Activated CD8-positive, alpha-beta memory T cell treated with anti-CD3 and anti-CD28 coated beads, Interleukin-2, amount 50 U/mL, for 24 hours (primary cell): Measurements from ENCODE around the gene FGFBP1.

Experiments
- DNase-seq: peaks from one replicate; pipeline ENCODE4 v3.0.0-alpha.2; 2020; ENCODE audit errors: extremely low read depth

The FGFBP1 gene

GRCh38 chr4:15912961-15913630 is 25.4 kb downstream of the FGFBP1 start:
- DNase-seq: no peak

GRCh38 chr4:15912236-15912635 is 26.3 kb downstream of the FGFBP1 start:
- no peak for DNase-seq

GRCh38 chr4:15910155-15910940 is 28.2 kb downstream of the FGFBP1 start:
- DNase-seq: no peak

GRCh38 chr4:15907430-15907829 is 31.1 kb downstream of the FGFBP1 start:
- no peak for DNase-seq

GRCh38 chr4:15906020-15906443 is 32.5 kb downstream of the FGFBP1 start:
- DNase-seq: no peak

GRCh38 chr4:15902746-15903145 is 35.8 kb downstream of the FGFBP1 start:
- no peak for DNase-seq

- DNase-seq: no peak
Measured at GRCh38 chr4:15901998-15902397, 36.5 kb downstream of the FGFBP1 start.

- DNase-seq: no peak
Measured at GRCh38 chr4:15901007-15901406, 37.5 kb downstream of the FGFBP1 start.

- no peak for DNase-seq
Measured at GRCh38 chr4:15899511-15899910, 39.0 kb downstream of the FGFBP1 start.

GRCh38 chr4:15898902-15899301 is 39.6 kb downstream of the FGFBP1 start:
- no peak for DNase-seq

GRCh38 chr4:15897577-15897976 is 41.0 kb downstream of the FGFBP1 start:
- no peak for DNase-seq

GRCh38 chr4:15894921-15895916 is 43.3 kb downstream of the FGFBP1 start:
- DNase-seq: no peak

GRCh38 chr4:15894393-15894792 is 44.1 kb downstream of the FGFBP1 start:
- no peak for DNase-seq

GRCh38 chr4:15893962-15894361 is 44.6 kb downstream of the FGFBP1 start:
- DNase-seq: no peak

- no peak for DNase-seq
Measured at GRCh38 chr4:15891312-15891711, 47.2 kb downstream of the FGFBP1 start.

GRCh38 chr4:15890246-15890829 is 48.2 kb downstream of the FGFBP1 start:
- no peak for DNase-seq

GRCh38 chr4:15888515-15888914 is 50.0 kb downstream of the FGFBP1 start:
- no peak for DNase-seq
